ENCODE results near the gene TNFAIP1.

Gene TNFAIP1

DNA sequence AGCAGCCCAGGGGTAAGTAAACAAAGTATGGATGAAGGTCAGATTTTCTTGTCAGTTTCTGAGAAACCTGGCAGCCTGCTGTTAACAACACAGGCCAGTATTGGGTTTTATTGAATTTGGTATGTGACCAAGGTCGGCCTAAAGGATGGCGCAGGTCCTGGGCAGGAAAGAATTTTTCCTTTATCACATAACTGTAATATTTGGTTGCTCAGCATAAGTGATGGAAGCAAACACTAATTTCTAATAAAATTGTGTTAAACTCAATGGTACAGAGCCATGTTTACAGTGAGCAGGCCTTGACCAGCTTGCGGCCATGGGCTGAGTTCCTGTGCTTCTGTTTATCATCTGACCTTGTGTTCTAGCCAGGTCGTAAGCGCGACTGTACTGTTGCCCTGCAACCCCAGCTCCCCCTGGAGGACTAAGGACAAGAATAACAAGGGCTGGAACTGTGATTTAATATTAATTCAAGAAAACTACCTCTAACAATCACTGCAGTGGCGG, 11.2 kb downstream of the TNFAIP1 start:
- DNase-seq = no peak

DNA sequence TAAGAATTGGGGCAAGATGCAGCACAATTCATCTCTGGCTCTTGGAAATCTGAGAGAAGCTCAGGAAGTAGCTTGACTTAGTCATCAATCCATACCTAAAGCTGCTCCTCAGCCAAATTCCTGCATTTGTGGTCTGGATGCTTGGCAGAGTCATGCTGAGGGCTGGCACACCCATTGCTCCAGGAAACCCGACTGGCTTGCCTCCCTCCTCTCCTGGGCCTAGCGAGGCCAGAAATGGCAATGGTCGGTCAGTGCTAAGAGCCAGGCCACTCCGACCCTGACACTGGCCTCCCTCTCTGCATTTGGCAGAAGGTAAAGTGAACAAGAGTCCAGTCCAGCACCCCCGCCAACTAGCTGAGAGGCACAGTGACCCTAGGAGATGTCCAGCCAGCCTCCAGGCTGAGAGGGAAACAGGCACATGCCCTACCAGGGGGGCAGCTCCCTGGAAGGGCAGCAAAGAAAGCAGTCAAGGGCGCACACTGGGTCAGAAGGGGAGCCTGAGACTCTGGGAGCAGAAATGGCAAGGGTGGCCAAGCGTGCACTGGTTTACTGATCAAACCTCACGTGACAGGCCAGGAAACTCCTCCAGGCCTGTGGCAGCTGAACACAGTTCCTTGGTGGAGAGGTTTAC, 11.8 kb downstream of the TNFAIP1 start:
- DNase-seq = no peak

- DNase-seq = no peak
Measured at GRCh38 chr17:28348979-28349378, 13.4 kb downstream of the TNFAIP1 start.

DNA sequence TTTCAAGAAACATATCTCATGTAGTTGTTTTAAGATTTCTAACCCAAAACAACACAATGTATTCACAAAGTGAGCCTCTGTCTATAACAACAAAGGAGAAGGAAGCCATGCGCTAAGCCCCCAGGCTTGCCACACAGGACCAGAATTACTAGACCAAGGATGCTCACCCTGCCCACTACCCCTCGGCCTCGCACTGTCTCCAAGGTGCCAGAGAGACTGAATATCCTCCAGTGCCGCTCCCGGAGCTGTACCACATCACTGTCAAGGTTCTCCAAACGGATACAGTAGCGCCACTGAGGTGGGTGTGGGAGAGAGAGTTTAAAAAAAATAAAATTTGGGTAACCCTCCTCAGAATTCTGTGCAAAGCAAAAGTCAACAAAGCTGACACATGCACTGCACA, 14.7 kb downstream of the TNFAIP1 start:
- no peak for DNase-seq

DNA sequence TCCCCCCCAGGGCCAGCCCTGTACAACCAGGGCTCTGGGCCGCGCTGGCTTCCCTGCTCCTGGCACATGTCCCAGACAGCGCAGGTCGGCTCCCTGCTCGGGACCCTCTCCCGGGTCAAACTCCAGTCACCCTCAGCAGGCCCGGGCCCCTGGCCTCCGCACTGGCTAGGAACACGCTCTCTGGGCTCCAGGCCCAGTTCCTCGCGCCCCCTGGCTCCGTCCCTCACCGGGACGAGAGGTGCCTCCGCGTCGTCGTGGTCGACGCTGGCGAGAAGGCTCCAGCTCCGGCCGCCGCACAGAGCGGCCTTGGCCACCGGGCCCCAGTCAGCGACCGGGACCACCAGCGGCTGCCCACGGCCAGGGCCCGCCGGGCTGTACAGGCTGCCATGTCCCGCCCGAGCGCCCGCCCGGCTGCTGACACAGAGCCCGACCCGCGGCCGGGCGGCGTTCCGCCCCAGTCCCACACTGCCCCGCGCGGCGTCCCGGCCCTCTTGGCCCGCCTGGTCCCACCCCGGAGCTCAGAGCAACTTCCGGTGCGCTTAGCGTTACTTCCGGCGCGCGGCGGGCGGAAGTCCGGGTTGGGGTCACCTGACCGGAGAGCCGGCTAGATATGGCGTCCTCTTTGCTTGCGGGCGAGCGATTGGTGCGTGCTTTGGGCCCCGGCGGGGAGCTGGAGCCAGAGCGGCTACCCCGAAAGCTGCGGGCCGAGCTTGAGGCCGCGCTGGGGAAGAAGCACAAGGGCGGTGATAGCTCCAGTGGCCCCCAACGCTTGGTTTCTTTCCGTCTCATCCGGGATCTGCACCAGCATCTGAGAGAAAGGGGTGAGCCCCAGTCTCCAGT, 21.7 kb downstream of the TNFAIP1 start, which contains the start of gene POLDIP2:
TSS of gene POLDIP2 (minus strand) at position 467 of the 840 bp plus-strand sequence. CDS start at position 388, 79 bp downstream.
- peak; percentile 94 for DNase-seq

GRCh38 chr17:28357901-28358197, 22.3 kb downstream of the TNFAIP1 start:
- DNase-seq = no peak

DNA sequence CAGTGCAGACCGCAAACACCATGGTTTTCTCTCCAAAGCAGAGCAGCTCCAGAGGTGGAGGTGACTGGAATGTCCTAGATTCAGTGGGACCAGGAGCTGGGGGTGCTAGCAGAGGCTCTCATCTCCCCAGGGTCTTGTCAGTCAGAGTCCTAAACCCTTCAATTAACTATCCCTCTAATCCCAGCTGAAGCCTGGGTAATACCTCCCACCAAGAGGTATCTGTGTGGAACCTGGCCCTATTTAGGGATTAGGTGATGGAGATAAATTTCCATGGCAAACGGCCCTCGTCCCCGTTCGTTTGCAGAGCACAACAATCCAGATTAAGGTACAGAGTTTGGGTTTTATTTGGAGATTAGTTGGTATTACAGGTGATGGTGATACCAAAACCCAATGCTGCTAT, 27.6 kb downstream of the TNFAIP1 start:
- DNase-seq = no peak

DNA sequence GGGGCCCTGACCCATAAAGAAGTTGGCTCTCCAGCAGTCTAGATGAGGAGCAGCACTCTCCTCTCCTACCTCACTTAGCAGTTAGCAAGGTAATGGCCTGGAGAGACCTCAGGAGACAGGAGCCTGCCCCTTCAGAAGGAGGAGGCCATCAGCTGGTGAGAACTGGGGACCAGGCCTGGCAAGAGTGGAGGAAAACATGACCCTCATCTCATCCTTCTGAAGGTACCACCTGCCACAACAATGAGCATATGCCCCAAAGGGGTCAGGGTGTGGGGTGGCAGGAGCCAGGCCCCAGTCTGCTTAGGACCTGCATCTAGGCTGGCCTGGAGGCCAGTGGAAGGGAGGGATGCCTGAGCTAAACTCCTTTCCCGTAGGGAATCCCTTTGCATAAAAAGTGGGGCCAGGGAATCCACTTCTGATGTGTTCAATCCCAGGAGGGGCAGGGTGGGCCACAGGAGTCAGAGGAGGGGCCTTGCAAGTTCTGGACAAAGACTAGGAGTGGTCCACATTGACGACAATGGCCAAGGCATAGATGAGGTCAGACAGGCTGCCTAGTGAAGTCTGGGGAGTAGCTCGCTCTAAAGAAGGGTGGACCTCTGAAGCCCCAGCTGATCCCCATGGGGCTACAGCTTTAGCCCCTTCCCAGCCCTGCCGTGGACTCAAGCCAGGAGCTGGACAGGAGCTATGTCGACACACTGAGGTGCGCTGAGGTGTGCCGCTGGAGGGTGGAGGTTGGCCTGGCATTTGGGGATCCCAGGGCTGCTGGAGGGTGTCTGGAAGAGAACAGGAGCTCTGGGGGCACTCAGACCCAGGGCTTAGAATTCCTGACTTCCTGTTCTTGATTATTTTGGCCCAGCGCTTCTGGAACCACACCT, 28.5 kb downstream of the TNFAIP1 start:
- no peak for DNase-seq

- DNase-seq = no peak
Measured at GRCh38 chr17:28364665-28365363, 29.3 kb downstream of the TNFAIP1 start, which contains the start of gene SEBOX. Gene SEBOX, minus strand, starts transcription at chr17:28365199. Its CDS starts 48 bp downstream, at chr17:28365151.

DNA sequence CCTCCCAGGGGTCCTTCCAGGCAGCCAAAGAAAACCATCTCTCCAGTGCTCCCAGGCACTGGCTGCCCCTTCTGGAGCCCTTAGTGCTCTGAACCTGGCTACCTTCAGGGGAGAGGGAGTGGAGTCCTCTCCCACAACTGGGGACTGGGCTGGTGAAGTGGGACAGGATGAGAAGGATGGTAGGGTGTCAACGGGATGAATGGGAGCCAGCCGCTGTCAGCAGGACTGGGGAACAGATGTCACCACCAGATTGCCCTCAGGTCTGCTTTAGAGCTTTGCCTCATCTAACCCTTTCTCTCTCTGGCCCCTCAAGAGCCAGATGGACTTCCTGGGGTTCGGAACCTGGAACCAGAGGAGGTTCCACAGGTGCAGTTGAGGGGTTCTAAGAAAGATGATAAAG, 29.9 kb downstream of the TNFAIP1 start:
- DNase-seq = no peak

DNA sequence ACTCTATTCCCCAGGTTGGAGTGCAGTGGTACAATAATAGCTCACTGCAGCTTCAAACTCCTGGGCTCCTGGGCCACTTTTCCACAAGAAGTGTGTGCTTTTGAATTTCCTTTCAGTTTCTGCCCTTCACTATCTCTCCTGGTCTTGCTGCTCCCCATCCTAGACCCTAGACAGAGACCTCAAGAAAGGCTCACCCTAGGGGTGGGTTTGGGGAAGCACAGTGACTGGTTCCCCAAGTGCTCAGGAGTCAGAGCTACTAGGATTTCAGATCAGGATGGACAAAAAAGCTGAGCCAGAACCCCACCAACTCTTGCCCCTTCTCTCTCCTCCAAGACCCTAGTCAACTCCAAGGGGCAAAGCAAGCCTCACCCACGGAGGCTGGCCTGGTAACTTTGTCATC, 31.0 kb downstream of the TNFAIP1 start:
- DNase-seq = peak; percentile 27

- DNase-seq = no peak
Measured at GRCh38 chr17:28367641-28368305, 32.2 kb downstream of the TNFAIP1 start.

GRCh38 chr17:28368306-28368831, 32.8 kb downstream of the TNFAIP1 start:
- no peak for DNase-seq

GRCh38 chr17:28368915-28369683, 33.5 kb downstream of the TNFAIP1 start:
- DNase-seq = no peak

DNA sequence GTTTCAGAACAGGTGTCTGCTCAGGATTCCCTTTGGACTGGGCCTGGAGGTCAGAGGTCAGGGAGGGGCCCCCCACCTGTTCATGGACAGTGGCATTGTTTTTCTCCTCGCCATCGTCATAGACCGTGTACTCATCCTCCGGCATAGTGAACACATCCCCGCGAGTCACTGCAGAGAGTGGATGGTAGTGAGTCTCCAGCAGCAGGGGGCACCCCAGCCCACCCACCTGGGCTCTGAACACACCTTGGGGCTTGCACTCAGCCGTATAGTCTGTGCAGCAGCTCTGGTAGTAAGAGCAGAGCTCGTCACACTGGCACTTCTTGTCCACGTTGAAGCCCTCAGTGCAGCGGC, 34.1 kb downstream of the TNFAIP1 start:
- no peak for DNase-seq

- DNase-seq = peak; percentile 45
Measured at GRCh38 chr17:28370035-28370743, 34.6 kb downstream of the TNFAIP1 start, which contains the start of gene VTN. Gene VTN, minus strand, starts transcription at chr17:28370307. Its CDS starts 104 bp downstream, at chr17:28370203.

- DNase-seq = no peak
Measured at GRCh38 chr17:28370744-28371103, 35.2 kb downstream of the TNFAIP1 start.

GRCh38 chr17:28371245-28372202, 36.0 kb downstream of the TNFAIP1 start, which contains the start of gene SARM1:
Gene SARM1, plus strand, starts transcription at chr17:28371694. Its CDS starts 339 bp downstream, at chr17:28372033.
- peak; percentile 52 for DNase-seq

Measured in hematopoietic multipotent progenitor cell treated with erythropoietin and hydrocortisone succinate and interleukin-3 and kit ligand, for 8 days (in vitro differentiated cells).